B cell (primary cell): Measurements from ENCODE around the gene INSIG1. TPM values are rescaled to one million over a fixed set of nuclear protein-coding genes. Genes with fewer than 3 reads are reported as not detected.

Experiments
- ATAC-seq: fragments of 200-7000 bp; cut with Tn5 transposase; one replicate; pipeline ENCODE4 v1.10.0; 2021; ENCODE audit warnings: low read depth, mild to moderate bottlenecking, moderate number of reproducible peaks, moderate library complexity
- CTCF ChIA-PET: fragments of 350-600 bp; sonication (Branson Sonifier 250); formaldehyde crosslinking; loops from one replicate; lab custom pipeline; 2021; ENCODE audit warnings: antibody characterized with exemption, inconsistent platforms; lab: Charles Lee
- POLR2A ChIA-PET: fragments of 350-600 bp; sonication (Branson Sonifier 250); formaldehyde crosslinking; loops from one replicate; lab custom pipeline; 2021; ENCODE audit warnings: antibody characterized with exemption; lab: Charles Lee
- DNase-seq: peaks from one replicate; pipeline ENCODE4 v3.0.0; 2013
- H2AFZ ChIP-seq: 2 replicates; pipeline ENCODE4 v1.6.1; 2012; ENCODE audit warnings: mild to moderate bottlenecking, low read depth, low read length; ENCODE audit not compliant: insufficient read depth, poor library complexity, severe bottlenecking
- H3K27ac ChIP-seq, 2 donors: 1 replicate in 1 of 2; 2 replicates in 1 of 2; pipeline ENCODE4 v1.5.1; 2012 to 2013; ENCODE audit warnings: low read length in 2 of 2, mild to moderate bottlenecking in 2 of 2, moderate library complexity in 1 of 2
- H3K27me3 ChIP-seq, 4 experiments: fragments of 200-600 bp in 1 of 4; sonication (generic) in 1 of 4; replicated peaks in 1 of 4; 1 replicate in 2 of 4; 2 replicates in 2 of 4; pipeline versions ENCODE4 v1.6.1 to v1.7.0; 2013 to 2016; ENCODE audit warnings: low read length in 3 of 4, mild to moderate bottlenecking in 2 of 4, mixed read lengths in 1 of 4, moderate library complexity in 1 of 4; ENCODE audit not compliant: insufficient read depth in 4 of 4, control insufficient read depth in 3 of 4; ENCODE audit errors: control extremely low read depth in 1 of 4
- H3K36me3 ChIP-seq, 2 experiments: replicated peaks in 1 of 2; 1 replicate in 1 of 2; 2 replicates in 1 of 2; pipeline versions ENCODE4 v1.6.1 to v1.7.1; 2013; ENCODE audit warnings: low read length in 1 of 2; ENCODE audit not compliant: insufficient read depth in 2 of 2, control insufficient read depth in 1 of 2; ENCODE audit errors: control extremely low read depth in 1 of 2, extremely low read depth in 1 of 2
- H3K4me1 ChIP-seq, 2 donors: fragments of 200-600 bp in 1 of 2; sonication (generic) in 1 of 2; 1 replicate in 1 of 2; 2 replicates in 1 of 2; pipeline versions ENCODE4 v1.5.1 to v1.6.1; 2013 to 2017; ENCODE audit warnings: low read length in 2 of 2; ENCODE audit not compliant: control insufficient read depth in 2 of 2, insufficient read depth in 2 of 2
- H3K4me2 ChIP-seq: replicated peaks from 2 replicates; pipeline ENCODE3; 2012; ENCODE audit warnings: mild to moderate bottlenecking, low read depth, low read length; ENCODE audit not compliant: poor library complexity, severe bottlenecking
- H3K4me3 ChIP-seq, 5 experiments: fragments of 200-600 bp in 1 of 5; sonication (generic) in 1 of 5; 1 replicate in 3 of 5; 2 replicates in 2 of 5; pipeline versions ENCODE4 v1.5.1 to v1.7.0; 2011 to 2016; ENCODE audit warnings: low read length in 4 of 5, mild to moderate bottlenecking in 4 of 5, low read depth in 2 of 5, control low read depth in 1 of 5, moderate library complexity in 1 of 5; ENCODE audit not compliant: insufficient read depth in 1 of 5; ENCODE audit errors: control extremely low read depth in 1 of 5, extremely low read depth in 1 of 5
- H3K79me2 ChIP-seq: fragments of 200-600 bp; sonication (generic); one replicate; pipeline ENCODE4 v1.6.0; 2016; ENCODE audit warnings: low read length; ENCODE audit not compliant: control insufficient read depth, insufficient read depth
- H3K9ac ChIP-seq: fragments of 200-600 bp; sonication (generic); 2 replicates; pipeline ENCODE4 v1.6.1; 2017; ENCODE audit warnings: mild to moderate bottlenecking, low read length, moderate library complexity
- H3K9me3 ChIP-seq, 3 donors: one replicate each; pipeline versions ENCODE4 v1.6.1 to v1.7.1; 2013; ENCODE audit warnings: low read length in 2 of 3; ENCODE audit not compliant: control insufficient read depth in 2 of 3, insufficient read depth in 1 of 3; ENCODE audit errors: control extremely low read depth in 1 of 3
- H4K20me1 ChIP-seq: 2 replicates; pipeline ENCODE4 v1.6.0; 2012; ENCODE audit warnings: mild to moderate bottlenecking, low read length; ENCODE audit not compliant: insufficient read depth, control insufficient read depth, poor library complexity, severe bottlenecking
- H3K27ac Mint-ChIP-seq: one replicate; pipeline ENCODE4 v1.8.0; 2021; ENCODE audit warnings: mixed read lengths
- H3K27me3 Mint-ChIP-seq: one replicate; pipeline ENCODE4 v1.8.0; 2021; ENCODE audit warnings: mixed read lengths
- H3K4me1 Mint-ChIP-seq: one replicate; pipeline ENCODE4 v1.8.0; 2021; ENCODE audit warnings: mixed read lengths
- H3K4me3 Mint-ChIP-seq: one replicate; pipeline ENCODE4 v1.8.0; 2021; ENCODE audit warnings: mixed read lengths
- H3K9me3 Mint-ChIP-seq: one replicate; pipeline ENCODE4 v1.8.0; 2022; ENCODE audit warnings: mixed read lengths; ENCODE audit not compliant: insufficient read depth
- CTCF ChIP-seq: fragments of 200-600 bp; IDR thresholded peaks from one replicate; pipeline ENCODE4 v1.8.0; 2022; ENCODE audit warnings: antibody characterized with exemption, mild to moderate bottlenecking
- EZH2 ChIP-seq: IDR thresholded peaks from 2 replicates; pipeline ENCODE4 v1.6.1; 2012; ENCODE audit warnings: borderline replicate concordance, low read depth, mild to moderate bottlenecking, moderate library complexity, low read length; ENCODE audit not compliant: insufficient read depth, poor library complexity, severe bottlenecking
- WGBS: methylation state at CpG from one replicate; pipeline ENCODE4 v1.1.5; 2013; ENCODE audit warnings: missing lambda C conversion rate; ENCODE audit not compliant: insufficient coverage; 5-methylcytosine and 5-hydroxymethylcytosine counted together
- intact Hi-C: fragments of 100-400 bp; cut with micrococcal nuclease; formaldehyde crosslinking; loops from one replicate; pipeline ENCODE4 v1.10.0; 2022
- polyA plus RNA-seq: library from polyadenylated mRNA; depleted of rRNA; stranded (reverse); fragments of >200 nt; gene quantifications from 2 replicates; pipeline ENCODE4 v1.2.3, GENCODE V29; 2012
- total RNA-seq, 2 donors: library from RNA; stranded (reverse); fragments of 120-200 nt in 1 of 2; gene quantifications; 1 replicate in 1 of 2; 2 replicates in 1 of 2; pipeline versions ENCODE4 v1.2.3 to v1.2.4, GENCODE V29; 2013 to 2022

INSIG1 gene
- total and polyA plus RNA-seq, 2 donors (not counting 1 experiment from before 2014, with no cell fraction given): 32.2 to 56.2 TPM

- H2AFZ ChIP-seq: no peak overlapping the region
- Mint-ChIP-seq H3K27me3 (peaks cover 17% of the 10 kb centered on the region), H3K4me3 (no peak overlapping the region), H3K27ac (no peak overlapping the region), H3K4me1 (peaks cover 15% of the 10 kb centered on the region), H3K9me3 (no peaks in the 10 kb centered on the region)
- ChIA-PET POLR2A (no interaction called here), CTCF (no interaction called here)
- no peaks in the 10 kb centered on the region for H3K27me3 ChIP-seq
- H3K9ac ChIP-seq: no peak overlapping the region
- H3K79me2 ChIP-seq: no peaks in the 10 kb centered on the region
- peaks cover 8 to 27% of the 10 kb centered on the region in 2 donors for H3K4me1 ChIP-seq
- TF ChIP-seq CTCF (no peak), EZH2 (no peak)
- ATAC-seq (no peak), DNase-seq (no peak)
- 98% methylated on average over 11 of the region's 14 CpGs for WGBS
- H3K9me3 ChIP-seq: no peaks in the 10 kb centered on the region
- no peak overlapping the region for H3K4me3 ChIP-seq
- no peaks in the 10 kb centered on the region for H3K36me3 ChIP-seq
- H4K20me1 ChIP-seq: no peaks in the 10 kb centered on the region
- no peak overlapping the region for H3K4me2 ChIP-seq
- intact Hi-C loops: no loop called here
- H3K27ac ChIP-seq: no peak overlapping the region
These were observed 17.8 kb upstream of the INSIG1 start for GRCh38 chr7:155279787-155280445.

GRCh38 chr7:155280446-155281397 is 17.0 kb upstream of the INSIG1 start:
- WGBS: 66% methylated on average over 7 of the region's 13 CpGs
- H3K36me3 ChIP-seq: no peaks in the 10 kb centered on the region
- H3K4me3 Mint-ChIP-seq: no peak overlapping the region
- CTCF ChIA-PET: no interaction called here
- no peaks in the 10 kb centered on the region for H4K20me1 ChIP-seq
- no peak overlapping the region for H3K4me2 ChIP-seq
- TF ChIP-seq EZH2 (no peak), CTCF (no peak)
- H3K4me3 ChIP-seq: no peak overlapping the region
- no peak for DNase-seq
- peaks cover 22% of the 10 kb centered on the region for H3K4me1 Mint-ChIP-seq
- ATAC-seq: no peak
- no peak overlapping the region for H2AFZ ChIP-seq
- no peak overlapping the region for H3K27ac ChIP-seq
- intact Hi-C loops: no loop called here
- H3K4me1 ChIP-seq: peaks cover 12 to 35% of the 10 kb centered on the region in 2 donors
- H3K9me3 ChIP-seq: no peaks in the 10 kb centered on the region
- no peak overlapping the region for H3K9ac ChIP-seq
- peaks cover 20% of the 10 kb centered on the region for H3K27me3 Mint-ChIP-seq
- no peak overlapping the region for H3K27ac Mint-ChIP-seq
- H3K79me2 ChIP-seq: no peaks in the 10 kb centered on the region
- no peaks in the 10 kb centered on the region for H3K27me3 ChIP-seq
- H3K9me3 Mint-ChIP-seq: no peaks in the 10 kb centered on the region
- POLR2A ChIA-PET: no interaction called here
